Osteoblast (primary cell): Measurements from ENCODE around the gene PHF11. TPM values are rescaled to one million over a fixed set of nuclear protein-coding genes. Genes with fewer than 3 reads are reported as not detected.

Experiments
- DNase-seq: peaks from one replicate; pipeline ENCODE4 v3.0.0; 2011; ENCODE audit warnings: low spot score, mixed read lengths; ENCODE audit not compliant: insufficient read length; ENCODE audit errors: missing footprints
- H2AFZ ChIP-seq: 2 replicates; pipeline ENCODE4 v1.6.0; 2011; ENCODE audit warnings: mild to moderate bottlenecking, low read length
- H3K27ac ChIP-seq: 2 replicates; pipeline ENCODE4 v1.5.1; 2011; ENCODE audit warnings: mild to moderate bottlenecking, low read depth, low read length, moderate library complexity
- H3K27me3 ChIP-seq: 2 replicates; pipeline ENCODE4 v1.6.0; 2012; ENCODE audit warnings: mild to moderate bottlenecking, control low read depth, inconsistent platforms, low read length, moderate library complexity; ENCODE audit not compliant: insufficient read depth
- H3K36me3 ChIP-seq: 2 replicates; pipeline ENCODE4 v1.5.1; 2011; ENCODE audit warnings: mild to moderate bottlenecking, low read length, control low read depth, moderate library complexity; ENCODE audit not compliant: insufficient read depth
- H3K4me1 ChIP-seq: 2 replicates; pipeline ENCODE4 v1.5.1; 2011; ENCODE audit warnings: mild to moderate bottlenecking, low read length, control low read depth, moderate library complexity; ENCODE audit not compliant: insufficient read depth
- H3K4me2 ChIP-seq: 2 replicates; pipeline ENCODE4 v1.6.0; 2011; ENCODE audit warnings: mild to moderate bottlenecking, low read length; ENCODE audit not compliant: insufficient read depth
- H3K4me3 ChIP-seq: fragments of 200-600 bp; sonication (generic); 3 replicates; pipeline ENCODE4 v1.5.1; 2012; ENCODE audit warnings: mild to moderate bottlenecking, low read length, inconsistent platforms; ENCODE audit not compliant: insufficient read depth
- H3K79me2 ChIP-seq: 2 replicates; pipeline ENCODE4 v1.6.0; 2012; ENCODE audit warnings: mild to moderate bottlenecking, low read length, control low read depth, inconsistent platforms; ENCODE audit not compliant: insufficient read depth
- H3K9me3 ChIP-seq: 2 replicates; pipeline ENCODE4 v1.5.1; 2011; ENCODE audit warnings: low read depth, low read length, control low read depth
- H4K20me1 ChIP-seq: 2 replicates; pipeline ENCODE4 v1.6.0; 2012; ENCODE audit warnings: mild to moderate bottlenecking, low read length, control low read depth; ENCODE audit not compliant: insufficient read depth
- total RNA-seq: library from RNA; depleted of rRNA; stranded (reverse); fragments of >200 nt; gene quantifications from 2 replicates; pipeline ENCODE4 v1.2.3, GENCODE V29; 2012
- TF ChIP-seq, protein P1 (sequence below): IDR thresholded peaks from 2 replicates; pipeline ENCODE4 v1.5.1; 2011; ENCODE audit warnings: mild to moderate bottlenecking, low read depth, low read length, moderate library complexity; ENCODE audit errors: extremely low read depth

PHF11 gene
- total RNA-seq: 29.7 and 35.4 TPM in 2 replicates

DNA sequence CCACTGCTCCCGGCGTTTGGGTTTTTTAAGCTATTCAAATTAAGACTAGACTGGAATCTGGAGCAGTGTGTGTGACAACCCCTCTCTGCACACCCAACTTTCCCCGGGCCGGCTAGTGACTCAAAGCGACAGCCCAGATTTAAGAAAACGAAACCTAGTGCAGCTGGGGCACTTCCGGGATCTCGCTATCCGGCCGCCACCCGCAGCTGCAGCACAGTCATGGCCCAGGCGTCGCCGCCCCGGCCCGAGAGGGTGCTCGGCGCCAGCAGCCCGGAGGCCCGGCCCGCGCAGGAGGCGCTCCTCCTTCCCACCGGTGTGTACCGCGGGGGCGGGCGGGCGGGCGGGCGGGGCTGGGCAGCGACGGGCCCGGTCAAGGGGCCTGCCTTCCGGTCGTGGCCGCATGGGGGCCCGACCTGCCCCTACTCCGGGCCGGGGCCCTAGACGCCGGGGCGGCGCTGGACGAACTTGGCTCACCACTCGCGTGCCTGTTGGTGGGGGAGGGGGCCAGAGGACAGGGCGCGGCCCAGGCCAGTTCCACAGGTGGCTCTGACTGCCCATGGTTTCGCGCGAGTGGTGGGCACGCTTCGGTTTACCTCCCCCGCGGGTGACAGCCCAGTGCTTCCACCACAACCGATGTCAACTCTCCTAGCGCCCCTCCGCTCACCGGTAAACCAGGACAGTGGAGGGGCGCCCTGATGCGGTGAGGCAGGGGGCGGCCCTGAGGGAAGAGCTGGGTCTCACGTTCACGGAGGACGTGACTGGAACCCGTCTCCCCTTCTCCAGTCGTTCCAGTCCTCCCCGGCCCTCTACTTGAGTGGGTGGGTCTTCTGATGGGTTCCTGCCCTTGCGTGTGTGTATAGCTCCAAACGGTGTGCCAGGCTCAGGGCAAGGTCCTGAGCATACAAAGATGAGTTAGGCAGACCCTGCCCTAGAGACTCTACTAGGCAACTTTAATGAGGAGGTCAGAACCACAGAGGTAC, at the start of gene PHF11:
PHF11 (plus strand) TSS at position 171 of the 980 bp plus-strand sequence; CDS start at position 220, 49 bp downstream.
- Histone ChIP-seq H3K36me3 (no peaks in the 10 kb centered on the region), H4K20me1 (no peaks in the 10 kb centered on the region), H2AFZ (peak within 1 kb of the TSS; percentile 89), H3K79me2 (peaks cover 2% of the 10 kb centered on the region), H3K27ac (peak within 1 kb of the TSS; percentile 70), H3K27me3 (no peaks in the 10 kb centered on the region), H3K4me3 (peak within 1 kb of the TSS; percentile 70), H3K4me2 (peak within 1 kb of the TSS; percentile 87), H3K4me1 (peaks cover 27% of the 10 kb centered on the region), H3K9me3 (no peaks in the 10 kb centered on the region)
- TF ChIP-seq, protein P1, sequence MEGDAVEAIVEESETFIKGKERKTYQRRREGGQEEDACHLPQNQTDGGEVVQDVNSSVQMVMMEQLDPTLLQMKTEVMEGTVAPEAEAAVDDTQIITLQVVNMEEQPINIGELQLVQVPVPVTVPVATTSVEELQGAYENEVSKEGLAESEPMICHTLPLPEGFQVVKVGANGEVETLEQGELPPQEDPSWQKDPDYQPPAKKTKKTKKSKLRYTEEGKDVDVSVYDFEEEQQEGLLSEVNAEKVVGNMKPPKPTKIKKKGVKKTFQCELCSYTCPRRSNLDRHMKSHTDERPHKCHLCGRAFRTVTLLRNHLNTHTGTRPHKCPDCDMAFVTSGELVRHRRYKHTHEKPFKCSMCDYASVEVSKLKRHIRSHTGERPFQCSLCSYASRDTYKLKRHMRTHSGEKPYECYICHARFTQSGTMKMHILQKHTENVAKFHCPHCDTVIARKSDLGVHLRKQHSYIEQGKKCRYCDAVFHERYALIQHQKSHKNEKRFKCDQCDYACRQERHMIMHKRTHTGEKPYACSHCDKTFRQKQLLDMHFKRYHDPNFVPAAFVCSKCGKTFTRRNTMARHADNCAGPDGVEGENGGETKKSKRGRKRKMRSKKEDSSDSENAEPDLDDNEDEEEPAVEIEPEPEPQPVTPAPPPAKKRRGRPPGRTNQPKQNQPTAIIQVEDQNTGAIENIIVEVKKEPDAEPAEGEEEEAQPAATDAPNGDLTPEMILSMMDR: no peak
- peak; percentile 95 for DNase-seq

- Histone ChIP-seq H3K79me2 (peaks cover 37% of the 10 kb centered on the region), H3K4me3 (no peak overlapping the region)
Observed at GRCh38 chr13:49446473-49446872, 49.3 kb upstream of the PHF11 start.

GRCh38 chr13:49448753-49449152, 47.0 kb upstream of the PHF11 start:
- H3K79me2 ChIP-seq: peaks cover 37% of the 10 kb centered on the region
- peaks cover 11% of the 10 kb centered on the region for H3K4me1 ChIP-seq
- TF ChIP-seq, protein P1: no peak
- no peak overlapping the region for H3K4me3 ChIP-seq
- H3K4me2 ChIP-seq: no peak overlapping the region
- H3K36me3 ChIP-seq: no peaks in the 10 kb centered on the region
- H3K27ac ChIP-seq: no peak overlapping the region
- H3K9me3 ChIP-seq: no peaks in the 10 kb centered on the region
- DNase-seq: no peak
- H3K27me3 ChIP-seq: no peaks in the 10 kb centered on the region
- H2AFZ ChIP-seq: no peak overlapping the region
- H4K20me1 ChIP-seq: no peaks in the 10 kb centered on the region

More at GRCh38 chr13:49446473-49446872, 49.3 kb upstream of the PHF11 start:
- Histone ChIP-seq H4K20me1 (no peaks in the 10 kb centered on the region), H3K27me3 (no peaks in the 10 kb centered on the region), H3K9me3 (no peaks in the 10 kb centered on the region), H3K4me1 (peaks cover 13% of the 10 kb centered on the region), H3K4me2 (no peak overlapping the region), H3K27ac (no peak overlapping the region), H2AFZ (no peak overlapping the region), H3K36me3 (no peaks in the 10 kb centered on the region)
- TF ChIP-seq, protein P1: no peak
- DNase-seq: peak; percentile 23

- Histone ChIP-seq H3K27ac (no peak overlapping the region), H3K4me1 (peaks cover 7% of the 10 kb centered on the region), H3K36me3 (no peaks in the 10 kb centered on the region), H2AFZ (no peak overlapping the region), H3K4me3 (no peak overlapping the region), H3K27me3 (no peaks in the 10 kb centered on the region), H3K4me2 (no peak overlapping the region), H3K9me3 (no peaks in the 10 kb centered on the region), H4K20me1 (no peaks in the 10 kb centered on the region), H3K79me2 (peaks cover 35% of the 10 kb centered on the region)
- TF ChIP-seq, protein P1: no peak
- no peak for DNase-seq
Observed at GRCh38 chr13:49450105-49450819, 45.5 kb upstream of the PHF11 start.
